SKM-1 (cell line): ENCODE measurements around the gene SIX2.
"Not testable (repeated sequence)": the region's sequence is repeated elsewhere in the genome, so short reads cannot be mapped to it uniquely, and the experiment has no call there.

Experiments used
- DNase-seq: peaks from one replicate; lab custom pipeline; 2025; ENCODE audit not compliant: unreplicated experiment; lab: John Stamatoyannopoulos, UW

Gene SIX2

DNA sequence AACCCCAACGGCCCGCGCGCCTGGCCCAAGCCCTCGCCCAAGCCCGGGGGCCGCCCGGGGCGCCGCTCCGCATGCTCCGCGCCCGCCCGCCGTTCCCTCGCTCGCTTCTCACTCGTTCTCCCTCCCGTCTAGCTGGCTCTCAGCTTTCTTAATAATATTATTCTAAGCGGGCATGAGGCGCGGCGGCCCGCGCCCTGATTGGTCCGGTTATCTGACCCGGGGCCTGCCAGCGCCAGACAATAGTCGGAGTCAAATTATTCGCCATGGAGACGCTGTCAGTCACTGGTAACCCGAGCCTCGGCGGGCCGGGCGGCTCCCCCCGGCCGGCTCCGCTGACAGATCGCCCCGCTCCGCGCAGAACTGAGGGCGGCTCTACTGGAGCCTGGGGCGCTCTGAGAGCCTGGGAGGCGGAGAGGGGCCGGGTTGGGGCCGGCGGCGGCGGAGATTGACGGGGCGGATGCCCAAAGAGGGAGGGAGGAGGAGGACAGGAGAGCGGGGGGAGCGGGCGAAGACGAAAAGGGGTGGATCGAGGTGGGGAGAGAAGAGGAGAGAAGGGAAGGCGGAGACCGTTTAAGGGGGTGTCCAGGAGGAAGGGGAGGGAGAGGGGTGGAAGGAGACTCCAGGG lies at the start of gene SIX2:
TSS of gene SIX2 (minus strand) at position 150 of the 625 bp plus-strand sequence. CDS start 342 bp downstream, outside the sequence.
- no peak for DNase-seq

DNA sequence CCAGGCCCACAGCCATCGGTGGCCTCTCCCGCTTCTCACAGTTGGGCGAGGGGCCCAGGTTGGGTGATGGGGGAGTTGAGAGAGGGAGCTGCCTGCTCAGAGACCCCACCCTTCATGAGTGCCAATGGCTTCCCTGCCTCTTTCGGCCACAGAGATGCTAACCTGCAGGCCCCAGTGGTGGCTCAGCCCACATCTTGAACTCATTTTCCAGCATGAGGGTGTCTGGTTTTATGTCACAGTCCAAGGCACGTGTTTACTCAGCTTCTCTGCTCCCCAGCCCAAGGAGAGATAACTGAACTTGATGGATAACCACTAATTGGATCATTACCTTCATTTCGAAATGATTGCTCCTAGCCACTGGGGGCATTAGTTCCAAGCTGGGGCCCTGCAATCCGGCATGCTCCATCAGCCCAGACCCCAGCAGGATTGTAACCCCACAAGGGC lies 45.9 kb upstream of the SIX2 start:
- no peak for DNase-seq

GRCh38 chr2:45053966-45054365 lies 44.7 kb upstream of the SIX2 start:
- no peak for DNase-seq

GRCh38 chr2:45052388-45052928 lies 43.2 kb upstream of the SIX2 start:
- DNase-seq, result no peak

DNA sequence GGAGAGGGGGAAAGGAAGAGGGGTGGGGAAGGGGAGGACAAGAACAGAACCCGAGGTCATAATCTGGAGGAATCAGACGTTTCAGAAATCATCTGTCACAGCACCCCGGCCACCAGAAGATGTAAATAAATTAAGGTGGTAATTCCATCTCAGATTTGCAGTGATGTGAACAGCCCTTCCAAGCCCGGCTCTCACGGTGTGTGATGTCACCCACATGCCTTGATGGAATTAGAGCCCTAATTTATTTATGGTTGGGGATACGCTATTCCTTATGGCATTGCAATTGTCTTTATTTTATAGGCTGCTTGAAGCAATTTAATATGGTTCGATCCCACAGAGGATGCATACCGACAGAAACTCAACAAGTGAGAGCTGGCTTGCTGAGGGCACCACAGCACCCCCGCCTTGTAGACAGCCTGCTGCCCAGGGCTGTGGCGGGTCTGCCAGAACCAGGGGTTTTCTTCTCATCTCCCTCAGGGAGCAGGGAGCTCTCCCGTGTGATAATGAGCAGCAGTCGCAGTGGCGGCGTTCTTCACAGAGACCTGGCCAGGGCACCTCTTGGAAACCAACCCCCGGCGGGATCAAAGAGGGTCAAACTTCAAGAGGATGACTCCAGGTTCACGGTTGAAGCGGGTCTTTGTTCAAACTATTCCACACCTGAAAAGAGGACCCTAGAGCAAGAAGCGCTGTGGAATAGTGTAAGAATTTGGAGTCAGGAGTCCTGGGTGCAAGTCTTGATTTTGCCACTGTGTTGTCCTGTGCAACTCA lies 40.5 kb upstream of the SIX2 start:
- DNase-seq, result no peak

DNA sequence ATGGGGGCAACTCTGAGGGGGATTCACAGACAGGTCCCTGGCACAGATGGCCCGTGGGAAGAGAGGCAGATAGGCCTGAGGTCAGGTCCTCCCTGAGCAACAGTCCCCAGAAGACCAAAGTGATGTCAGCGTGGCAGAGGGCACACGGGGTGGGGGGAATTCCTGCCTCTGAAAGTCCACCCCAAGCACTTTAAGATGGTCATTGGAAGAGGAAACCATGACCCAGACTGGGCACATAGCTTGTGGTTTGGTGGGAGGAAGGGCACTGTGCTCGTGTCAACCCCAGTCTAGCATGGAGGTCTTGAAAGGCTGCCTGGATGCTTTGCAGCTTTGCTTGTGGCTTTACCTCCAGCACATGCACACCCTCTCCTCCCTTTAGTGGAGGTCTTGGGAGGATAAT lies 38.0 kb upstream of the SIX2 start:
- DNase-seq, result no peak

DNA sequence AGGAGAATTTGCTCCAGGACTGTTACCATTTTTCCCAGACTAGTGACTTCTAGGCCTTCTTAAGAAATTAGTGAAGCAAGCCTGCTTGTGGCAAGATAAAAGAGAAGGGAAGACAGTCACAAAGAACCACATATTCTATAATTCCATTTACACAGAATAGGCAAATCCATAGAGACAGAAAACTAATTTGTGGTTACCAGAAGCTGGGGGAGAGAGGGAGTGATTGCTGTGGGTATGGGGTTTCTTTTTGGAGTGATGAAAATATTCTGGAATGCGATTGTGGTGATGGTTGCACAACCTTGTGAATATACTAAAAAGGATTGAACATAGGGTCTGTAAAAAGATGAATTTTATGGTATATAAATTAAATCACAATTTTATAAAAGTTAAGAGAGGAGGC lies 37.5 kb upstream of the SIX2 start:
- no peak for DNase-seq

- no peak for DNase-seq
These were observed 36.5 kb upstream of the SIX2 start for GRCh38 chr2:45045706-45046105.

GRCh38 chr2:45044916-45045315 lies 35.7 kb upstream of the SIX2 start:
- no peak for DNase-seq

- DNase-seq, result no peak
These were observed 33.9 kb upstream of the SIX2 start for GRCh38 chr2:45043174-45043573.

- no peak for DNase-seq
These were observed 33.1 kb upstream of the SIX2 start for GRCh38 chr2:45042401-45042800.

DNA sequence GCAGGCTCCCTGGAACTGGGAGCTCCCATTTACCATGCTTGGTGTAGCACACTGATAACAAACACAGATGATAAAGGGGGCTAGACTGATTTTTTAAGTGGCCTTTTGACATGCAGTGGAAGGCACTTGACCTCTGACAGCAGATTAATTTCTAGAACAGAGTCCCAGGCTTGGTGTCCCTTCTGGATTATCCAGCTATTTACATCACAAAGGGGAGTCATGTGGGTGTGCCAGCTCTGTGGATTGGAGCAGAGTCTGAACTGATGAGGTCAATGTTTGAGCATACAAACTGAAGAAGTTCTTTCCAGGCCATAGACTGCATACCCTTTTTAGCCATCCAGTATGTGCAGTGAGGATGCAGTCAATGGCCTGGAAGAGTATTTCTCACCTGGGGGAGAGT lies 31.5 kb upstream of the SIX2 start:
- no peak for DNase-seq

DNA sequence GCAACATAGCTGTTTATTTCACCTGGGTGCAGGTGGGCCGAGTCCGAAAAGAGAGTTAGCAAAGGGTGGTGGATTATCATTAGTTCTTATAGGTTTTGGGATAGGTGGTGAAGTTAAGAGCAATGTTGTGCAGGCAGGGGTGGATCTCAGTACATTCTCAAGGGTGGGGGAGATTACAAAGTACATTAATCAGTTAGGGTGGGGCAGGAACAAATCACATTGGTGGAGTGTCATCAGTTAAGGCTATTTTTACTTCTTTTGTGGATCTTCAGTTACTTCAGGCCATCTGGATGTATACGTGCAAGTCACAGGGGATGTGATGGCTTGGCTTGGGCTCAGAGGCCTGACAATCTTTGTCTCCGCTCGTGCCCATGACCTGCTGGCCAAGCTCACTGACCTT lies 30.6 kb upstream of the SIX2 start:
- DNase-seq, result not testable (repeated sequence)

- not testable (repeated sequence) for DNase-seq
These were observed 29.6 kb upstream of the SIX2 start for GRCh38 chr2:45038861-45039260.

DNA sequence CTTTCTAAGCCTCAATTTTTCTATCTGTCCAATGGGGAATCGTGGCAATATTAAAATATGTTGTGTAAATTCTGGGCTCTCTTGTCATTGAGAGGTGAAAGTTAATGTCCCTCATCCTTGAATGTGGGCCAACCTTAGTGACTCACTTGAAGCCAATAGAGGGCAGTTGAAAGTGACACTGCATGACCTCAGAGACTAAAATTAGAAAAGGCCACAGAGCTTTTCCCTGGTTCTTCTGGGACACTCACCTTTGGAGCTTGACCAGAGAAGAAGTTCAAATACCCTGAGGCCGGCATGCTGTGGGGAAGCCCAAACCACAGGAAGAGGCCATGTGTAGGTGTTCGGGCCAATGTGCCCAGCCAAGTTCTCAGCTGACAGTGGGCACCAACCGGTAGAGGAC lies 24.1 kb upstream of the SIX2 start:
- DNase-seq, result no peak

- no peak for DNase-seq
These were observed 21.8 kb upstream of the SIX2 start for GRCh38 chr2:45031028-45031427.

GRCh38 chr2:45030553-45030952 lies 21.3 kb upstream of the SIX2 start:
- DNase-seq, result no peak

- DNase-seq, result no peak
These were observed 20.0 kb upstream of the SIX2 start for GRCh38 chr2:45029215-45029614.

- DNase-seq, result no peak
These were observed 19.0 kb upstream of the SIX2 start for GRCh38 chr2:45028276-45028675.

- no peak for DNase-seq
These were observed 17.7 kb upstream of the SIX2 start for GRCh38 chr2:45026924-45027450.

DNA sequence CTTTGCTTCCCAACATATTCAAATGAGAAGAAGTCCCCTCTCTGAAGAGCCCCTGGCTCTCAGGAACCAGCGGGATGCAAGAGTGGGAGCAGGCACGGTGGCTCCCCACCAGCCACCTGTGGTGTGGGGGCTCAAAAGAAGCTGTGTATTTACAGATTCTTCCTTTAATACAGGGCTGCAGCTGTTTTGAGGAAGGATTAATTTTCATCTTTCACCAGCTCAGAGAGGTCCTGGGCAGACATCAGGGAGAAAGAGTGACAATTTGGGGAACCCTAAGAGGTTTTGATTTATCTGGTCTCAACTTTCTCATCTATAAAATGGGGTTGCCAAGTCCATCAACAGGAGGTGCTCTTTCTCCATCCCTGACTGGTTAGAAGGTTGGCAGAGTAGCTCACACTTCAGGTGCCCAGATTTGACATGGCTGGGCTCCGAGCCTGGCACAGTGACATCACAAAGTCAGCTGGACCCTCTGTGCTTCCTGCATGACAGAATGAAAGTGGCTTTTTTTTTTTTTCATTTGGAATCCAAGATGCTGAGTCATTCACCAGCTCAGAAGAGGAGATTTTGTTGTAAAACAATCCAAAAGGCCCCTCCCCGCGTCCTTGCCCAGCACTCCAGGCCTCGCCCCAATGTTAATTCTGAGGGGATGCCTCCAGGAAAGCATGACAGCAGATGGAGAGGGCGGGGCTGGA lies 15.5 kb upstream of the SIX2 start:
- no peak for DNase-seq

- no peak for DNase-seq
These were observed 14.8 kb upstream of the SIX2 start for GRCh38 chr2:45024097-45024496.
